ENCODE results near the gene TMC1.
"Not testable (repeated sequence)": the region's sequence is repeated elsewhere in the genome, so short reads cannot be mapped to it uniquely, and the experiment has no call there.

TMC1 gene

GRCh38 chr9:72827950-72828731 is 306.7 kb downstream of the TMC1 start:
- DNase-seq: no peak

- no peak for DNase-seq
These were observed 313.6 kb downstream of the TMC1 start for GRCh38 chr9:72834994-72835393.

GRCh38 chr9:72836790-72837189 is 315.4 kb downstream of the TMC1 start:
- DNase-seq: no peak

GRCh38 chr9:72839085-72839484 is 317.7 kb downstream of the TMC1 start:
- no peak for DNase-seq

GRCh38 chr9:72843520-72844439 is 322.4 kb downstream of the TMC1 start:
- no peak for DNase-seq

- DNase-seq: no peak
These were observed 323.0 kb downstream of the TMC1 start for GRCh38 chr9:72844440-72844768.

GRCh38 chr9:72845052-72845451 is 323.6 kb downstream of the TMC1 start:
- DNase-seq: not testable (repeated sequence)

- not testable (repeated sequence) for DNase-seq
These were observed 328.8 kb downstream of the TMC1 start for GRCh38 chr9:72850209-72850608.

- DNase-seq: no peak
These were observed 333.9 kb downstream of the TMC1 start for GRCh38 chr9:72855321-72855720.

GRCh38 chr9:72855890-72856523 is 334.6 kb downstream of the TMC1 start:
- DNase-seq: no peak

- no peak for DNase-seq
These were observed 335.7 kb downstream of the TMC1 start for GRCh38 chr9:72856972-72857623.

- no peak for DNase-seq
These were observed 336.2 kb downstream of the TMC1 start for GRCh38 chr9:72857624-72857996.

GRCh38 chr9:72858089-72858912 is 336.9 kb downstream of the TMC1 start:
- no peak for DNase-seq

GRCh38 chr9:72862788-72863187 is 341.4 kb downstream of the TMC1 start:
- DNase-seq: not testable (repeated sequence)

GRCh38 chr9:72863456-72864094 is 342.2 kb downstream of the TMC1 start:
- DNase-seq: no peak

GRCh38 chr9:72864327-72864726 is 342.9 kb downstream of the TMC1 start:
- DNase-seq: no peak

GRCh38 chr9:72871685-72872084 is 350.3 kb downstream of the TMC1 start:
- DNase-seq: no peak

- no peak for DNase-seq
These were observed 351.3 kb downstream of the TMC1 start for GRCh38 chr9:72872718-72873117.

GRCh38 chr9:72873456-72873855 is 352.0 kb downstream of the TMC1 start:
- DNase-seq: no peak

- no peak for DNase-seq
These were observed 352.9 kb downstream of the TMC1 start for GRCh38 chr9:72874344-72874743.

- no peak for DNase-seq
These were observed 353.8 kb downstream of the TMC1 start for GRCh38 chr9:72875221-72875620.

GRCh38 chr9:72880821-72881220 is 359.4 kb downstream of the TMC1 start:
- DNase-seq: no peak
